SK-N-MC (cell line): ENCODE measurements around the gene SPEM3.

Source experiments
- EZH2 ChIP-seq: fragments of 200-600 bp; sonication (generic); IDR thresholded peaks from one replicate; pipeline ENCODE4 v1.6.1; 2017; ENCODE audit warnings: antibody characterized with exemption
- FOXP2 ChIP-seq: optimal IDR thresholded peaks from 2 replicates; pipeline ENCODE3; 2011; ENCODE audit warnings: mild to moderate bottlenecking, moderate library complexity; ENCODE audit not compliant: insufficient read depth; ENCODE audit errors: extremely low read length, control extremely low read depth
- POLR2AphosphoS5 ChIP-seq: IDR thresholded peaks from 2 replicates; pipeline ENCODE4 v1.6.1; 2012; ENCODE audit warnings: mild to moderate bottlenecking, low read depth, low read length, borderline replicate concordance

DNA sequence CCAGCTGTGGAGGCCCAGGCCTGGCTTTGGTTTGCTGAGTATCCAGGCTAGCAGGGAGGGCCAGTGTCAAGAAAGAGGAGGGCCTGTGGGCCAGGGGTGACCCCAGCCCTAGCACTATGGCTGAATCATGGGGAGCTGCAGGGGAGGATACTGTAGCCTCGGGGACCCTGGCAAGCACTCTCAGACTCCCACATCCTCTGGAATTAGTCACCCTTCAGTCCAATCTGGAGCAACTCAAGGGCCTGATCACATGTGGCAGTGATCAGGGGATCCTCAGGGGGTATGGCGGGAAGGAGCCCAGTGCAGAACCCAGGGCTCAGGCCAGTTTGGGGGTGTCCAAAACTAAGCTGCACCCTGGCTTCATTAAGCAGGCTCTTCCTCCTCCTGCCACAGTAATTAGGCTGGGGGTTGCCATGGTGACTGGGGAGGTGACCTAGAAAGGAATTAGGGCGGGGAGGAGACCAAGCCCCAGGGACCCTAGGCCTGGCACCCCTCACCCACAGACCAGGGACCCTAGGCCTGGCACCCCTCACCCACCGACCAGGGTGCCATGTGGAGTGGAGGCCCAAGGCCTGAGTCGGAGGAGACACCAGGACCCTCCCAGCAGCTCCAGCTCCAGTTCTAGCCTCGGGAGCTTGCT lies 15.2 kb upstream of the SPEM3 start:
- TF ChIP-seq POLR2AphosphoS5: no peak
- no peak for TF ChIP-seq EZH2
- no peak for TF ChIP-seq FOXP2
